Measurements from ENCODE around the gene KCTD14.
"Not testable (repeated sequence)": the region's sequence is repeated elsewhere in the genome, so short reads cannot be mapped to it uniquely, and the experiment has no call there.

KCTD14 gene

GRCh38 chr11:78022397-78023396 is at the start of gene KCTD14:
Gene KCTD14 (minus strand): TSS chr11:78023276. CDS start chr11:78023249, 27 bp downstream.
- DNase-seq (ENCODE audit: low read depth), result no peak

GRCh38 chr11:78072455-78072854 is 49.4 kb upstream of the KCTD14 start:
- DNase-seq (ENCODE audit: low read depth), result no peak

- no peak for DNase-seq (ENCODE audit: low read depth)
These were observed 48.6 kb upstream of the KCTD14 start for GRCh38 chr11:78071717-78072116.

GRCh38 chr11:78070621-78071020 is 47.5 kb upstream of the KCTD14 start:
- no peak for DNase-seq (ENCODE audit: low read depth)

- no peak for DNase-seq (ENCODE audit: low read depth)
These were observed 46.4 kb upstream of the KCTD14 start for GRCh38 chr11:78069465-78069864.

- DNase-seq (ENCODE audit: low read depth), result no peak
These were observed 44.6 kb upstream of the KCTD14 start for GRCh38 chr11:78067704-78068103.

- no peak for DNase-seq (ENCODE audit: low read depth)
These were observed 43.4 kb upstream of the KCTD14 start for GRCh38 chr11:78066471-78066870.

GRCh38 chr11:78065203-78065602 is 42.1 kb upstream of the KCTD14 start:
- no peak for DNase-seq (ENCODE audit: low read depth)

- no peak for DNase-seq (ENCODE audit: low read depth)
These were observed 40.5 kb upstream of the KCTD14 start, which contains the start of gene THRSP for GRCh38 chr11:78063440-78064181. Gene THRSP (plus strand): TSS chr11:78063861. CDS start chr11:78063882, 21 bp downstream.

GRCh38 chr11:78062671-78063070 is 39.6 kb upstream of the KCTD14 start:
- DNase-seq (ENCODE audit: low read depth), result no peak

- DNase-seq (ENCODE audit: low read depth), result no peak
These were observed 38.8 kb upstream of the KCTD14 start for GRCh38 chr11:78061921-78062311.

- DNase-seq (ENCODE audit: low read depth), result no peak
These were observed 38.2 kb upstream of the KCTD14 start for GRCh38 chr11:78061088-78061920.

- DNase-seq (ENCODE audit: low read depth), result no peak
These were observed 37.5 kb upstream of the KCTD14 start for GRCh38 chr11:78060533-78060932.

GRCh38 chr11:78059749-78060328 is 36.8 kb upstream of the KCTD14 start:
- DNase-seq (ENCODE audit: low read depth), result not testable (repeated sequence)

- DNase-seq (ENCODE audit: low read depth), result no peak
These were observed 34.5 kb upstream of the KCTD14 start for GRCh38 chr11:78057462-78058055.

- DNase-seq (ENCODE audit: low read depth), result no peak
These were observed 33.0 kb upstream of the KCTD14 start for GRCh38 chr11:78056093-78056492.

GRCh38 chr11:78054971-78055370 is 31.9 kb upstream of the KCTD14 start:
- DNase-seq (ENCODE audit: low read depth), result no peak

- no peak for DNase-seq (ENCODE audit: low read depth)
These were observed 28.1 kb upstream of the KCTD14 start for GRCh38 chr11:78050964-78051831.

GRCh38 chr11:78049348-78049747 is 26.3 kb upstream of the KCTD14 start:
- DNase-seq (ENCODE audit: low read depth), result no peak

- no peak for DNase-seq (ENCODE audit: low read depth)
These were observed 25.5 kb upstream of the KCTD14 start for GRCh38 chr11:78048561-78048960.

All from activated T-cell treated with anti-CD3 and anti-CD28 coated beads for 48 hours (primary cell).